Activated CD4-positive, CD25-positive, alpha-beta regulatory T cell treated with anti-CD3 and anti-CD28 coated beads, Interleukin-2, amount 50 U/mL, for 16 hours (primary cell): ENCODE data around the gene CFAP119.

Experiments used
- DNase-seq: peaks from one replicate; pipeline ENCODE4 v3.0.0-alpha.2; 2020; ENCODE audit warnings: low read depth, low spot score

CFAP119 gene

DNA sequence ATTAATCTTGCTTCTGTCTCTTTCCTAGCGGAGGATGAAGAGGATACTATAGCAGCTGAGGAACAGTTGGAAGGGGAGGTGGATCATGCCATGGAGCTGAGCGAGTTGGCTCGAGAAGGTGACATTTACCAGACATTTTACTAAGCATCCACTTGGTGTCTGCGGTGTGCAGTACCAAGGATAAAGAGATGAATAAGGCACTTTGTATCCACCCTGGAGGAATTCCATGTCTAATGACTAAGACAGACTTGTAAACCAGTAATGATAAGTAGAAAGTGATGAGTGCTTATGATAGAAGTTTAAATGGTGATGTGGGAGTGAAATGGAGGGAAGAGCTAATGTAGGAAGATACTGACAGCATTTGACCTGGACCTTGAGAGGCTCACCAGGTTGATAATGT is 50.9 kb downstream of the CFAP119 start:
- DNase-seq = no peak
